B cell (primary cell): ENCODE data around the gene CD151. TPM values are rescaled to one million over a fixed set of nuclear protein-coding genes. Genes with fewer than 3 reads are reported as not detected.

Experiments used
- ATAC-seq: fragments of 200-7000 bp; cut with Tn5 transposase; one replicate; pipeline ENCODE4 v1.10.0; 2021; ENCODE audit warnings: low read depth, mild to moderate bottlenecking, moderate number of reproducible peaks, moderate library complexity
- CTCF ChIA-PET: fragments of 350-600 bp; sonication (Branson Sonifier 250); formaldehyde crosslinking; loops from one replicate; lab custom pipeline; 2021; ENCODE audit warnings: antibody characterized with exemption, inconsistent platforms; lab: Charles Lee
- POLR2A ChIA-PET: fragments of 350-600 bp; sonication (Branson Sonifier 250); formaldehyde crosslinking; loops from one replicate; lab custom pipeline; 2021; ENCODE audit warnings: antibody characterized with exemption; lab: Charles Lee
- DNase-seq: peaks from one replicate; pipeline ENCODE4 v3.0.0; 2013
- H2AFZ ChIP-seq: 2 replicates; pipeline ENCODE4 v1.6.1; 2012; ENCODE audit warnings: mild to moderate bottlenecking, low read depth, low read length; ENCODE audit not compliant: insufficient read depth, poor library complexity, severe bottlenecking
- H3K27ac ChIP-seq, 2 donors: 1 replicate in 1 of 2; 2 replicates in 1 of 2; pipeline ENCODE4 v1.5.1; 2012 to 2013; ENCODE audit warnings: low read length in 2 of 2, mild to moderate bottlenecking in 2 of 2, moderate library complexity in 1 of 2
- H3K27me3 ChIP-seq, 4 experiments: fragments of 200-600 bp in 1 of 4; sonication (generic) in 1 of 4; replicated peaks in 1 of 4; 1 replicate in 2 of 4; 2 replicates in 2 of 4; pipeline versions ENCODE4 v1.6.1 to v1.7.0; 2013 to 2016; ENCODE audit warnings: low read length in 3 of 4, mild to moderate bottlenecking in 2 of 4, mixed read lengths in 1 of 4, moderate library complexity in 1 of 4; ENCODE audit not compliant: insufficient read depth in 4 of 4, control insufficient read depth in 3 of 4; ENCODE audit errors: control extremely low read depth in 1 of 4
- H3K36me3 ChIP-seq, 2 experiments: replicated peaks in 1 of 2; 1 replicate in 1 of 2; 2 replicates in 1 of 2; pipeline versions ENCODE4 v1.6.1 to v1.7.1; 2013; ENCODE audit warnings: low read length in 1 of 2; ENCODE audit not compliant: insufficient read depth in 2 of 2, control insufficient read depth in 1 of 2; ENCODE audit errors: control extremely low read depth in 1 of 2, extremely low read depth in 1 of 2
- H3K4me1 ChIP-seq, 2 donors: fragments of 200-600 bp in 1 of 2; sonication (generic) in 1 of 2; 1 replicate in 1 of 2; 2 replicates in 1 of 2; pipeline versions ENCODE4 v1.5.1 to v1.6.1; 2013 to 2017; ENCODE audit warnings: low read length in 2 of 2; ENCODE audit not compliant: control insufficient read depth in 2 of 2, insufficient read depth in 2 of 2
- H3K4me2 ChIP-seq: replicated peaks from 2 replicates; pipeline ENCODE3; 2012; ENCODE audit warnings: mild to moderate bottlenecking, low read depth, low read length; ENCODE audit not compliant: poor library complexity, severe bottlenecking
- H3K4me3 ChIP-seq, 5 experiments: fragments of 200-600 bp in 1 of 5; sonication (generic) in 1 of 5; 1 replicate in 3 of 5; 2 replicates in 2 of 5; pipeline versions ENCODE4 v1.5.1 to v1.7.0; 2011 to 2016; ENCODE audit warnings: low read length in 4 of 5, mild to moderate bottlenecking in 4 of 5, low read depth in 2 of 5, control low read depth in 1 of 5, moderate library complexity in 1 of 5; ENCODE audit not compliant: insufficient read depth in 1 of 5; ENCODE audit errors: control extremely low read depth in 1 of 5, extremely low read depth in 1 of 5
- H3K79me2 ChIP-seq: fragments of 200-600 bp; sonication (generic); one replicate; pipeline ENCODE4 v1.6.0; 2016; ENCODE audit warnings: low read length; ENCODE audit not compliant: control insufficient read depth, insufficient read depth
- H3K9ac ChIP-seq: fragments of 200-600 bp; sonication (generic); 2 replicates; pipeline ENCODE4 v1.6.1; 2017; ENCODE audit warnings: mild to moderate bottlenecking, low read length, moderate library complexity
- H3K9me3 ChIP-seq, 3 donors: one replicate each; pipeline versions ENCODE4 v1.6.1 to v1.7.1; 2013; ENCODE audit warnings: low read length in 2 of 3; ENCODE audit not compliant: control insufficient read depth in 2 of 3, insufficient read depth in 1 of 3; ENCODE audit errors: control extremely low read depth in 1 of 3
- H4K20me1 ChIP-seq: 2 replicates; pipeline ENCODE4 v1.6.0; 2012; ENCODE audit warnings: mild to moderate bottlenecking, low read length; ENCODE audit not compliant: insufficient read depth, control insufficient read depth, poor library complexity, severe bottlenecking
- H3K27ac Mint-ChIP-seq: one replicate; pipeline ENCODE4 v1.8.0; 2021; ENCODE audit warnings: mixed read lengths
- H3K27me3 Mint-ChIP-seq: one replicate; pipeline ENCODE4 v1.8.0; 2021; ENCODE audit warnings: mixed read lengths
- H3K4me1 Mint-ChIP-seq: one replicate; pipeline ENCODE4 v1.8.0; 2021; ENCODE audit warnings: mixed read lengths
- H3K4me3 Mint-ChIP-seq: one replicate; pipeline ENCODE4 v1.8.0; 2021; ENCODE audit warnings: mixed read lengths
- H3K9me3 Mint-ChIP-seq: one replicate; pipeline ENCODE4 v1.8.0; 2022; ENCODE audit warnings: mixed read lengths; ENCODE audit not compliant: insufficient read depth
- CTCF ChIP-seq: fragments of 200-600 bp; IDR thresholded peaks from one replicate; pipeline ENCODE4 v1.8.0; 2022; ENCODE audit warnings: antibody characterized with exemption, mild to moderate bottlenecking
- EZH2 ChIP-seq: IDR thresholded peaks from 2 replicates; pipeline ENCODE4 v1.6.1; 2012; ENCODE audit warnings: borderline replicate concordance, low read depth, mild to moderate bottlenecking, moderate library complexity, low read length; ENCODE audit not compliant: insufficient read depth, poor library complexity, severe bottlenecking
- WGBS: methylation state at CpG from one replicate; pipeline ENCODE4 v1.1.5; 2013; ENCODE audit warnings: missing lambda C conversion rate; ENCODE audit not compliant: insufficient coverage; 5-methylcytosine and 5-hydroxymethylcytosine counted together
- intact Hi-C: fragments of 100-400 bp; cut with micrococcal nuclease; formaldehyde crosslinking; loops from one replicate; pipeline ENCODE4 v1.10.0; 2022
- polyA plus RNA-seq: library from polyadenylated mRNA; depleted of rRNA; stranded (reverse); fragments of >200 nt; gene quantifications from 2 replicates; pipeline ENCODE4 v1.2.3, GENCODE V29; 2012
- total RNA-seq, 2 donors: library from RNA; stranded (reverse); fragments of 120-200 nt in 1 of 2; gene quantifications; 1 replicate in 1 of 2; 2 replicates in 1 of 2; pipeline versions ENCODE4 v1.2.3 to v1.2.4, GENCODE V29; 2013 to 2022

Gene CD151
- total and polyA plus RNA-seq, 2 donors (not counting 1 experiment from before 2014, with no cell fraction given) = 24.4 to 25.5 TPM

GRCh38 chr11:829847-830294, 2.9 kb upstream of the CD151 start:
- H3K4me2 ChIP-seq = peak overlapping the region; percentile 99
- H3K4me1 Mint-ChIP-seq = peaks cover 53% of the 10 kb centered on the region
- intact Hi-C loops = loop anchor here (1.0 kb wide), 1 partner anchor 10 kb away; no protein-coding TSS in a partner anchor
- H3K4me3 ChIP-seq = peak overlapping the region in 4 of 5 experiments; percentile 36 to 55 (median 48)
- TF ChIP-seq EZH2 (no peak), CTCF (no peak)
- no peak for DNase-seq
- ATAC-seq = peak; percentile 4
- ChIA-PET POLR2A (interaction anchor here (0.7 to 6.4 kb wide), 3 partner anchors 10 to 14 kb away, joined by 4 to 57 read pairs (median 17); partner anchors contain the start of genes PNPLA2, POLR2L and TSPAN4), CTCF (interaction anchor here (0.7 to 0.8 kb wide), 2 partner anchors 19 to 24 kb away, joined by 3 to 4 read pairs; no protein-coding TSS in a partner anchor)
- no peak overlapping the region for H3K27ac ChIP-seq
- H3K9ac ChIP-seq = peak overlapping the region; percentile 68
- peaks cover 0 to 15% (median 0%) of the 10 kb centered on the region in 3 donors for H3K9me3 ChIP-seq
- no peak overlapping the region for H3K27ac Mint-ChIP-seq
- H3K79me2 ChIP-seq = no peaks in the 10 kb centered on the region
- H4K20me1 ChIP-seq = peaks cover 61% of the 10 kb centered on the region
- peaks cover 7% of the 10 kb centered on the region for H3K27me3 Mint-ChIP-seq
- peaks cover 69 to 73% of the 10 kb centered on the region in 2 donors for H3K4me1 ChIP-seq
- peak overlapping the region; percentile 88 for H3K4me3 Mint-ChIP-seq
- H3K27me3 ChIP-seq = peaks cover 0 to 60% (median 20%) of the 10 kb centered on the region in 4 experiments
- H3K9me3 Mint-ChIP-seq = no peaks in the 10 kb centered on the region
- H2AFZ ChIP-seq = peak overlapping the region; percentile 78
- 3% methylated on average over 39 of the region's 39 CpGs for WGBS
- H3K36me3 ChIP-seq = peaks cover 0 to 4% of the 10 kb centered on the region in 2 experiments
